ENCODE data around the gene TMEM232. TPM values are rescaled to one million over a fixed set of nuclear protein-coding genes. Genes with fewer than 3 reads are reported as not detected.
"Not testable (repeated sequence)": the region's sequence is repeated elsewhere in the genome, so short reads cannot be mapped to it uniquely, and the experiment has no call there.

Gene TMEM232
- total and polyA plus RNA-seq, 2 donors (not counting 3 experiments of a cell fraction or from before 2014, with no cell fraction given) = 0.17 to 0.38 TPM

GRCh38 chr5:110681953-110682352, 44.5 kb downstream of the TMEM232 start:
- Histone ChIP-seq H3K4me1 (ENCODE audit: control insufficient read depth, extremely low read depth, insufficient read depth, low read length) (no peaks in the 10 kb centered on the region), H3K4me3 (replicated peaks in 1 of 3; ENCODE audit: insufficient read depth in 1 of 3, low read depth in 1 of 3, low read length in 3 of 3) (no peak overlapping the region), H3K9ac (replicated peaks; ENCODE audit: extremely low read depth, insufficient read depth, low read length) (no peak overlapping the region), H3K36me3 (ENCODE audit: control insufficient read depth in 2 of 2, extremely low read depth in 1 of 2, insufficient read depth in 2 of 2, low read length in 2 of 2) (no peaks in the 10 kb centered on the region), H2AFZ (ENCODE audit: low read depth, low read length) (no peak overlapping the region), H3K79me2 (ENCODE audit: control insufficient read depth, insufficient read depth, low read length) (no peaks in the 10 kb centered on the region), H4K20me1 (replicated peaks; ENCODE audit: control insufficient read depth, extremely low read depth, insufficient read depth, low read length) (no peaks in the 10 kb centered on the region), H3K9me1 (replicated peaks; ENCODE audit: control insufficient read depth, extremely low read depth, insufficient read depth, low read length) (no peaks in the 10 kb centered on the region), H3K4me2 (ENCODE audit: insufficient read depth, low read length) (no peak overlapping the region), H3K9me3 (replicated peaks; ENCODE audit: control insufficient read depth, insufficient read depth, low read length) (no peaks in the 10 kb centered on the region), H3K27me3 (ENCODE audit: control insufficient read depth in 2 of 2, insufficient read depth in 2 of 2, low read length in 2 of 2) (no peaks in the 10 kb centered on the region), H3K27ac (ENCODE audit: insufficient read depth, low read depth, low read length) (no peak overlapping the region)
- DNase-seq (ENCODE audit: low read depth, low spot score) (no peak), FAIRE-seq (no peak)
- TF ChIP-seq EZH2 (IDR thresholded peaks at IDR 0.05; ENCODE audit: borderline replicate concordance, low read depth, low read length, severe bottlenecking) (no peak), MAX (IDR thresholded peaks at IDR 0.05; ENCODE audit: insufficient read depth, insufficient read length) (no peak)
- intact Hi-C loops (cut with micrococcal nuclease) (no loop called here), dilution Hi-C loops (cut with MboI; ENCODE audit: extremely low pct_ligation_motif_present, low sequenced_read_pairs) (no loop called here)
- CTCF ChIA-PET = no interaction called here
- no TSS peak for BruUV-seq (replicated peaks)
- POLR2A ChIA-PET = no interaction called here

- POLR2A ChIA-PET = no interaction called here
- TF ChIP-seq MAX (IDR thresholded peaks at IDR 0.05; ENCODE audit: insufficient read depth, insufficient read length) (no peak), MYC (IDR thresholded peaks at IDR 0.05; ENCODE audit: low read depth, low read length) (no peak), POLR2A (IDR thresholded peaks at IDR 0.05; ENCODE audit: low read depth, low read length) (no peak), POLR2AphosphoS5 (IDR thresholded peaks at IDR 0.05; ENCODE audit: insufficient read depth, low read depth, low read length) (no peak)
- dilution Hi-C loops (cut with MboI; ENCODE audit: extremely low pct_ligation_motif_present, low sequenced_read_pairs) = no loop called here
These were observed 45.4 kb downstream of the TMEM232 start for GRCh38 chr5:110681109-110681508.

GRCh38 chr5:110676554-110676953, 49.9 kb downstream of the TMEM232 start:
- DNase-seq (ENCODE audit: low read depth, low spot score); H3K4me1 ChIP-seq (ENCODE audit: control insufficient read depth, extremely low read depth, insufficient read depth, low read length); H3K9me3 ChIP-seq (replicated peaks; ENCODE audit: control insufficient read depth, insufficient read depth, low read length); dilution Hi-C loops (cut with MboI; ENCODE audit: extremely low pct_ligation_motif_present, low sequenced_read_pairs); H3K9ac ChIP-seq (replicated peaks; ENCODE audit: extremely low read depth, insufficient read depth, low read length); H3K9me1 ChIP-seq (replicated peaks; ENCODE audit: control insufficient read depth, extremely low read depth, insufficient read depth, low read length); CTCF ChIA-PET; H3K4me2 ChIP-seq (ENCODE audit: insufficient read depth, low read length); H4K20me1 ChIP-seq (replicated peaks; ENCODE audit: control insufficient read depth, extremely low read depth, insufficient read depth, low read length); H2AFZ ChIP-seq (ENCODE audit: low read depth, low read length); FAIRE-seq; H3K4me3 ChIP-seq (replicated peaks in 1 of 3; ENCODE audit: insufficient read depth in 1 of 3, low read depth in 1 of 3, low read length in 3 of 3); POLR2A ChIA-PET; BruUV-seq (replicated peaks); H3K27me3 ChIP-seq (ENCODE audit: control insufficient read depth in 2 of 2, insufficient read depth in 2 of 2, low read length in 2 of 2); H3K27ac ChIP-seq (ENCODE audit: insufficient read depth, low read depth, low read length); H3K79me2 ChIP-seq (ENCODE audit: control insufficient read depth, insufficient read depth, low read length); H3K36me3 ChIP-seq (ENCODE audit: control insufficient read depth in 2 of 2, extremely low read depth in 1 of 2, insufficient read depth in 2 of 2, low read length in 2 of 2); intact Hi-C loops (cut with micrococcal nuclease): not testable (repeated sequence)

More at GRCh38 chr5:110681109-110681508, 45.4 kb downstream of the TMEM232 start:
- Histone ChIP-seq H2AFZ (ENCODE audit: low read depth, low read length) (no peak overlapping the region), H4K20me1 (replicated peaks; ENCODE audit: control insufficient read depth, extremely low read depth, insufficient read depth, low read length) (no peaks in the 10 kb centered on the region), H3K9me3 (replicated peaks; ENCODE audit: control insufficient read depth, insufficient read depth, low read length) (no peaks in the 10 kb centered on the region), H3K27me3 (ENCODE audit: control insufficient read depth in 2 of 2, insufficient read depth in 2 of 2, low read length in 2 of 2) (no peaks in the 10 kb centered on the region), H3K4me3 (replicated peaks in 1 of 3; ENCODE audit: insufficient read depth in 1 of 3, low read depth in 1 of 3, low read length in 3 of 3) (no peak overlapping the region), H3K4me2 (ENCODE audit: insufficient read depth, low read length) (no peak overlapping the region), H3K9ac (replicated peaks; ENCODE audit: extremely low read depth, insufficient read depth, low read length) (no peak overlapping the region), H3K9me1 (replicated peaks; ENCODE audit: control insufficient read depth, extremely low read depth, insufficient read depth, low read length) (no peaks in the 10 kb centered on the region), H3K79me2 (ENCODE audit: control insufficient read depth, insufficient read depth, low read length) (no peaks in the 10 kb centered on the region), H3K4me1 (ENCODE audit: control insufficient read depth, extremely low read depth, insufficient read depth, low read length) (no peaks in the 10 kb centered on the region), H3K36me3 (ENCODE audit: control insufficient read depth in 2 of 2, extremely low read depth in 1 of 2, insufficient read depth in 2 of 2, low read length in 2 of 2) (no peaks in the 10 kb centered on the region), H3K27ac (ENCODE audit: insufficient read depth, low read depth, low read length) (no peak overlapping the region)
- CTCF ChIA-PET = no interaction called here
- no TSS peak for BruUV-seq (replicated peaks)
- DNase-seq (ENCODE audit: low read depth, low spot score) = no peak
- intact Hi-C loops (cut with micrococcal nuclease) = no loop called here
- FAIRE-seq = no peak
